Retinal pigment epithelial cell (primary cell): ENCODE measurements around the gene SENP6.
A peak's percentile ranks its signal among the peaks of the same experiment; 100 is the strongest.

Source experiments
- DNase-seq: peaks from one replicate; pipeline ENCODE4 v3.0.0-alpha.2; 2010; ENCODE audit warnings: low read depth
- H3K4me3 ChIP-seq: 2 replicates; pipeline ENCODE4 v1.5.1; 2011; ENCODE audit warnings: mild to moderate bottlenecking, low read length, control low read depth, moderate library complexity
- CTCF ChIP-seq: conservative IDR thresholded peaks from 2 replicates; pipeline ENCODE4 v1.5.1; 2011; ENCODE audit warnings: low read depth, low read length, control low read depth, inconsistent platforms

The SENP6 gene

GRCh38 chr6:75600768-75601167 is 912 bp upstream of the SENP6 start:
- no peak for DNase-seq
- H3K4me3 ChIP-seq, result peak overlapping the region; percentile 86
- no peak for TF ChIP-seq CTCF

GRCh38 chr6:75602246-75603105 is 796 bp downstream of the SENP6 start:
- TF ChIP-seq CTCF, result no peak
- no peak for DNase-seq

GRCh38 chr6:75603106-75603420 is 1.4 kb downstream of the SENP6 start:
- DNase-seq, result no peak
- TF ChIP-seq CTCF, result no peak
- peak overlapping the region; percentile 86 for H3K4me3 ChIP-seq

More at GRCh38 chr6:75602246-75603105, 796 bp downstream of the SENP6 start:
- H3K4me3 ChIP-seq, result peak overlapping the region; percentile 86

GRCh38 chr6:75604294-75604693 is 2.6 kb downstream of the SENP6 start:
- TF ChIP-seq CTCF, result no peak
- H3K4me3 ChIP-seq, result peak overlapping the region; percentile 86
- no peak for DNase-seq

GRCh38 chr6:75605635-75606034 is 4.0 kb downstream of the SENP6 start:
- TF ChIP-seq CTCF, result no peak
- no peak for DNase-seq
- H3K4me3 ChIP-seq, result no peak overlapping the region

- no peak for TF ChIP-seq CTCF
- no peak overlapping the region for H3K4me3 ChIP-seq
- no peak for DNase-seq
Observed at GRCh38 chr6:75608304-75608703, 6.6 kb downstream of the SENP6 start.

GRCh38 chr6:75608956-75609533 is 7.4 kb downstream of the SENP6 start:
- no peak overlapping the region for H3K4me3 ChIP-seq
- TF ChIP-seq CTCF, result no peak
- no peak for DNase-seq
